Bone marrow (tissue), 2 donors: ENCODE measurements around the gene TSPAN18.
A peak's percentile ranks its signal among the peaks of the same experiment; 100 is the strongest.

ENCODE experiments used
- DNase-seq, 2 donors: peaks; one replicate each; lab custom pipeline; 2025; lab: John Stamatoyannopoulos, UW

TSPAN18 gene

DNA sequence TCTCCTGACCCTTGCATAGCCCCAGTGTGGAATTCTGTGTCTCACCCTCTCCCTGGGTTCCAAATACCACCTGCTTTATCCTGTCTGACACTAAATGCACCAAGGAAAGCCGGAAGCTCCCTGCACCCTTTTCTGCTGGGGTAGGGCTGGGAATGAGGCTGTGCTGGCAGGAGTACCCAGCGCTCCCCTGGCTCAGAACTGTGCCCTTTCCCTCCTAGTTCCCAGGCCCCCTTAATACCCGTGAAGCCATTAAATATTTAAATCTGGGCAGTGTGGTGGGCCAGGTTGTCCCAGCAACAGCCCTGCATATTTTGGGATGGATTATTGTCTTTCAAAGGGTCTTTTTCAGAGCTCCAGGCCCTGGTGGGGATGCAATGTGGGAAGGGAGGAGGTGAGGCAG lies 160.9 kb downstream of the TSPAN18 start:
- DNase-seq, result no peak

DNA sequence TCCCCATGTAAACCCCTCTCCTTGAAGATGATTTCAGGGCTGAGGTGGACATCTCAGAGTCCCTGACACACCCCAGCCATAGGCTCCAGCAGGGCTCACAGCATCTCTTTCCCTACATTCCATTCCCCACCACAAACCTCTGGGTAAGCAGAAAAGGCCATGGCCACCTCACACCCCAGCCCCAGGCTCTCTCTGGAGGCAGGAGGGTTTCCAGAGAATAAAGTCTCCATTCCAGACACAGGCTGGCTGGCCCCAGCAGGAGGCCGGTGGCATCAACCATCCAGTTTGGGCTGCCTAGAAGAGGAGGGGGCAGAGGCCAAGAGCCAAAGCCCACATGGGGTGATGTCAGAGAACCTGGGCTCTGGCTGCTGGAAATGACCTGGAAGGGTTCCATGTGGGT lies 162.5 kb downstream of the TSPAN18 start:
- no peak for DNase-seq

DNA sequence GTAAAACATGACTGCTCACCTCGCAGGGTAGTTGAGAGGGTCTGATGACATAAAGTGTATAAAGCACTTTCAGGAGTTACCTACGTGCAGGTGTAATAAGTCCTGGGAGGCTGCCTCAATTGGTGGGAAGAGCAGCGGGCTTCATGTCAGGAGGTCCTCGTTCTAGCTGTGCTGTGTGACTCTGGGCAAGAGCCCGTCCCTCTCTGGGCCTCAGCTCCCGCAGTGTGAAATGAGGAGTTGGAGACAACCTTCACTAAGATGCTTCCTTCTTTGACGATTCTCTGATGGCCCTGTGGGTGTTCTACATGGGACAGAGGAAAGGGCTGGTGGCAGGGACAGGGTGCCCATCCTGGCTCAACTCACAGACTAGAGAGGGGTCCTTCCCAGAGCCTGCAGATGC lies 166.1 kb downstream of the TSPAN18 start:
- no peak for DNase-seq

DNA sequence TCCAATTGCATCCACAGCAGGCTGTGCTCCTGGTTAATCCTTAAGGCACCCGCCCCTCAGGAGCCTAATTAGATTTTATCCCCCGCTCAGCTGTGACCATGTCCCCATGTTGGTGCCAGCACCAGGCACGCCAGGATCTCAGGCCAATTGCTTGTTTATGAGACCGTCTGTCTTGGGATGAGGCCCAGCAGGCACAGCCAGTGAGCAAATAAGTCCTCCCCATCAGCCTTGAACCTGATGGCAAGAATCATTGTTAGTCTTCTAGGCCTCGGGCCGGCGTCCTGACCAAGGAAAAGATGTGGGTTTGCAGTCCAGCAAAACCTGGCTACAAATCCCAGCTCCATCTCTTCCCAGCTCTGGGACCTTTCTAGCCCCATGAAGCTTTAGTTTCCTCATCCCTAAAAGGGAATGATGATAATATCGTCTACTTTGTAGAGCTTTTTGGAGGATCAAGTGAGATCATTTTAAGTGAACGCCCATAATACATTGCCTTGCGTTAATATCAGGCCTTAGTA lies 166.6 kb downstream of the TSPAN18 start:
- no peak for DNase-seq

DNA sequence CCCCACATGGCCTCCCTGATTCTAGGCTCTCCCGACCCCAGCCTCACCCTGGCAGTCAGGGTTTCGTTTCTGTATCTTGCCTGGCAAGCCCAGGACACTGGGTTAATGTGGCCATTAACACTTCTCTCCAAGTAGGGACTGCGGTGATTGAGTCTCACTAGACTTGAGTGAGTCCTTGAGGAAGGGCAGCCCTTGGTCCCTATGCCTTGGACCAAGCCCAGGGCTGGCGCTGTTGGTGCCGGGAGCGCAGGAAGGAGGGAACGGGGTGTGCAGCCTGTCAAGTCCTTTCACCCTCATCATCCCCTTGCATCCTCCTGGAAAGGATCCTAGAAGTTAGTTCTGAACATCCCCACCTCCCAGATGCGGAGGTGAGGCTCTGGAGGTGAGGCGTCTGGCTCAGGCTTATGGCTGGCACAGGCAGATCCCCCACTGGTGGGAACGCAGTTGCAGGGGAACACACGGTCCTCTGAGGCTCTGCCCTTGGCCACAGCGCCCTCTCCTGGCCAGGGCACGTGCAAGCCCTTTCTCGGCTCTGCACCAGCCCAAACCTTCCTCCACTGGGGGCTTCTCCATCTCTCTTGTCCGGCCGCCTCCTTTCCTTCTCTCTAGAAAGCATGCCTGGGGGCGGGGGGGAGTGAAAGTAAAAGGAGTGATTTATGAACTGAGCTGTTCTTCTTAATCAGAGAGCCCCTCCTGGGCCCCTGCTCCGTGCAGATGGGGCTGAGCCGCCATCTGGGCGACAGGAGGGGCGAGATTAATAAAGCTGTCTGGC lies 167.3 kb downstream of the TSPAN18 start:
- DNase-seq, result peak; percentile 6 to 27

DNA sequence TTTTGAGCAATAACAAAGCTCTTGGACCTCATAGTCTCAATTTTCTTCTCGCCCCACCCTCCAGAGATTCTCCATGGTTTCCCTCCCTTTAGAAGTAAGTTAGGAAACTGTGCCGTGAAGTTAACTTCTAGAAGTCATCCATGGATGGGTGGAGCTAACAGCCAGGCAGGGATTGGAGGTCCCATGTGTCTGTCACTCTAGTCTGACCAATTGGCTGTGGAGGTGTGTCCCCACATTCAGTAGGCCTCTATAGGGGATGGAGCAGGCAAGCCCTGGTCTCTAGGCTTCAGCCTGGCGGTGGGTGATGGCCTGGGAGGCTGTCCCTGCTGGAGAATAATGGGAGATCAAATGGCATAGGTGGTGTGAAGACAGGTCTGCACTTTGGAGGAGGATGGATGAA lies 173.2 kb downstream of the TSPAN18 start:
- DNase-seq, result peak in 1 of 2 donors; percentile 1

DNA sequence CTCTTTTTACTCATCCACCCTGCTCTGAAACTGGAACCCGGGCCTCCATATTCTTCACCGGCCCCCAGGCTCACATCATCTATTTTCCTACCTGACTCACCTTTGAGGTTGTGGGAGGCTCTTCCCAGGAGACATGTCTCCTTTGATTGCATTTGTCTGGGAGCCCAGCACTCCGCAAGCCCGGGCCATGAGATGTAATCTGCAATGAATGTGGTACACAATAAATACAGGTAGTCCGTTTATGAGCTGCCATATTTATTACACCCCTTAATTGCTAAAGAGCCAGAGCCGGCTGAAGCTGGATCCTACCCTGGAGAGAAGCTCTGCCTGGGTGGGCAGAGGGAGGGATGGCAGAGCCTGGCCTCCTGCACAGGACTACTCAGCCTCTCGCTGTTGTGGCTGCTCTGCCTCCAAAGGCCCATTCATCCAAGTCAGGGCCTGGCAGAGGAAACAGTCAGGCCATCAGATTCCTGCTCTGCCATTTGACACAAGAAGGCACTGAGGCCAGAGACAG lies 174.4 kb downstream of the TSPAN18 start:
- no peak for DNase-seq

DNA sequence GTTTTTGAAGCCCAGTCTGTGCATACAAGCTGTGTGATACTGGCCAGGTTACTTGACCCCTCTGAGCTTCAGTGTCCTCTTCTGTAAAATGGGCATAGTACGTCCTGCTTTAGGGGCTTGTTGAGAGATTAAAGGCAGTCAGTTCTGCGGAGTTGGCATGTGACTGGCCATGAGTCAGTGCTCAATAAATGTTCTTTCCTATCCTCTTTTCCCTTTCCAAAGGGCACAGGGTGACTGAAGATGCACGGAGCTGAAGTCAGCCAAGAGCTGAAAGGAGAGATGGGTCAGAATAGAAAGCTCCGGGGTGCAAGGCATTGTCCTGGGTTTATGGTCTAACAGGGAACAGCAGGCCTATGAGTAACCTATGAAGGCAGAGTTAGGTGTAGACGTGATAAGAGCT lies 175.0 kb downstream of the TSPAN18 start:
- no peak for DNase-seq

DNA sequence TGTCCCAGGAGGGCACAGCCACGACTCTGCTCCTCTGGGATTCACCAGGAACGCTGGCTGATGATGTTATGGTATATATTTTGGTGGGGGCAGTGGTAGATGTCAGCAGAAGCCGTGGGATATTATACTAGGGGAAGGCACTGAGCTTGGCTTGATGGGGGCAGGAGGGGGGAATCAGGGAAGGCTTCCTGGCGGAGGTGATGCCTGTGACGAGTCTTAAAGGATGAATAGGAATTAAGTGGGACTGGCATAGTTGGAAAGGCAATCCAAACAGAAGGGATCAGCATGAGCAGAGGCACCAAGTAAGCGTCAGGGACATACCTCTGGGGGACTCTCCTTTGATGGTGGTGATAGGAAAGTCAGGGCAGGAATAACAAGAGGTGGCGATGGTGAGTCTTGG lies 176.3 kb downstream of the TSPAN18 start:
- DNase-seq, result no peak

DNA sequence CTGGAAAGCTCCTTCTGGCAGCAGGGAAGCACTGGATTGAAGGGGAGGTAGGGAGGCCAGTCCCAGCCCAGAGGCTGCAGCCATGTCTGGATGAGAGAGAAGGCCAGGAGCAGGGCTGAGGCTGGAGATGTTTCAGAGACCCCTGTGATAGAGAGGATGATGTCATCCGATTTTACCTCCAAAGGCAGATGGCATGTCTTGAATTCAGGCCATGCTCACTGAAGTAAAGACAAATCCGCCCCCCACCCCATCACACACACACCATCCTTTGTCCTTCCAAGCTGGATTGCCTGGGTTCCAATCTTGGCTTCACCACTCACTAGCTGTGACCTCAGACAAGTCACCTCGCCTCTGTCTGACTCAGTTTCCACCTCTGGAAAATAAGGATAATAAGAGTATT lies 176.8 kb downstream of the TSPAN18 start:
- no peak for DNase-seq

DNA sequence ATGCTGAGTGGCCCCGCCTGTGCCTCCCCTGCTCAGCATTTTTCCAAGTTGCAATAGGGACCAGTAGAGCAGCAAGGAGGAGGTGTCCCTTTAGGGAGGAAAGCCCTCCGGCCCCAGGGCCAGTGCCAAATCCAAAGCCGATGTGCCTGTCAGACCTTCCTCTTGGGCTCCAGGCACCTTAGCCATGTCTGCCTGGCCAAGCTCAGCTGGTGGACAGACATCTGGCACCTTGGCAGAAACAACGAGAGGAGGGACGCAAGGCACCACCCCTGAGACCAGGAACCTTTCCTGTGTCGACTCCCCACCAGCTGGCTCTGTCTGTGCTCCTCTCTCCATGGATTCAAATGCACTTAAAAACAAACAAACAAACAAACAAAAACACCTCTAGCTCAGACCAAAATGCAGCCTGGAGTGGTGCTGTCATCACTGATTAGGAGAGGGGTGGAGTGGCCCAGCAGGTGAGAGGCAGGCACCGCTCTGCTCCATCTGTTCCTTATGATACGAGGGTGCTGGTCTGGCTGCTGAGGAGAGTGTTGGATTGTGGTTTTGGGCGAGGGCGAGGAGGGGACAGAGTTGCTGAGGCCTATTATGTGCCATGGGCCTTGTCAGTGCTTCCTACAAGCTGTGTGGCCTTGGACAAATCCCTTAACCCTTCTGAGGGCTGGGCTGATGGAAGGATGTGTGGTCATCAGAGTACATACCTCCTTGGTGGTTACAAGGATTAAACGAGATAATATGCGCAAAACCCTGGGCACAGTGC lies 177.7 kb downstream of the TSPAN18 start:
- no peak for DNase-seq

DNA sequence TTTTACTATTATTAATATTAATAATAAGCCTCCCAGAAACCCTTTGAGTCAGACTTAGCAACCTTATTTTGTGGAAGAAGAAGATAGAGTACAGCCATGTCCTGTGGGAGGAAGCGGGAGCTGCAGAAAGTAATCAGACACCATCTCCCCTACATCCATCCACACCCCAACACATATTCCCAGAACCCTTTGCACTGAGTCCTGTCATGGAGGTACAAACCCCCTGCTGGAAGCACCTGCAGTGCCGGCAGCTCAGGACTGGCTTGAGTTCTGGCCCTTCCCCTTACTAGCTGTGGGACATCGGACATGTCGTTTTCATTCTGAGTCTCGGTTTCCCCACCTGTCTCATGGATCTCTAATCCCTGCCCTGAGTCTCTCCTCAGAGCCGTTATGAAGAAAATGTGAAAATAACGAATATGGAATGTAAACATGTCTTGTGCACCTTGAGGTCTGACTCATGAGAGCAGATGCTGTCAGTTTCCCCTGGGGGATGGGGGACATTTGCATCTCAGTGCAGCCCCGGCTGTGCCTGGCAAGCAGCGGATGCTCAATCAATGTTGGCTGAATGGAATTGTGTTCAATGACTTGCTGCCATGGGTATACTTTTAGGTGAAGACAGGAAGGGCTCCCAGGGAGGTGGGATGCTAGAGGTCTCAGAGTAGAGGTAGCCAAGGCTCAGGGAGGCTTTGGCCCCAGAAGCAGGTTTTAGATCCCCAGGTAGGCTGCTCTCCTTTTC lies 178.5 kb downstream of the TSPAN18 start:
- DNase-seq, result no peak

DNA sequence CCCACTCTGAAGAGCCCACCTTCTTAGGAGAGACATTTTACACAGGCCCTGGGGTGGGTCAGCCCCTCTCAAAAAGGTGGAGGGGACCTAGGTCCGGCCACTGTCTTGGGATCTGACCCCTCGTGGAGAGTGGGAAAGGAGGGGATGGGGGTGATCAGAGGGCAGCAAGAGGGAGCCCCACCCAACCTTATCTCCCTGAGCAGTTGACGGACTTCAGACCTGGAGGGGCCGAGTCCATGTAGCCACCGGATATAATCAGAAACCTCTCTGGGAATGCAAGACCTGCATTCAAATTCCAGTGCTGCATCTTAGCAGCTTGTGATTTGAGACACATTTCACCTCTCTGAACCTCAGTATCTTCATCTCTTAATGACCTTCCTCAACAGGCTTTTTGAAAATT lies 179.9 kb downstream of the TSPAN18 start:
- no peak for DNase-seq

DNA sequence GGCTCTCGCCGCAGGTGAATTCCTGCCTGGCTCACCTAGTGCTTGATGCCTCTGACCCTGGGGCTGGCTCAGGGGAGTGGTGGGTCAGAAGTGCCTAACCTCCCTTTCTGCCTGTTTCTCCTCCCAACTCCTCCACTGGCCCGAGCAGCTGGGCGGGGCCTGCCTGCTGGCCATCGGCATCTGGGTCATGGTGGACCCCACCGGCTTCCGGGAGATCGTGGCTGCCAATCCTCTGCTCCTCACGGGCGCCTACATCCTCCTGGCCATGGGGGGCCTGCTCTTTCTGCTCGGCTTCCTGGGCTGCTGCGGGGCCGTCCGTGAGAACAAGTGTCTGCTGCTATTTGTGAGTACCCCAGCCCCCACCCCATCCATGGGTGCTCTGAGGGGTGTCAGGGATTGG lies 182.8 kb downstream of the TSPAN18 start:
- no peak for DNase-seq

DNA sequence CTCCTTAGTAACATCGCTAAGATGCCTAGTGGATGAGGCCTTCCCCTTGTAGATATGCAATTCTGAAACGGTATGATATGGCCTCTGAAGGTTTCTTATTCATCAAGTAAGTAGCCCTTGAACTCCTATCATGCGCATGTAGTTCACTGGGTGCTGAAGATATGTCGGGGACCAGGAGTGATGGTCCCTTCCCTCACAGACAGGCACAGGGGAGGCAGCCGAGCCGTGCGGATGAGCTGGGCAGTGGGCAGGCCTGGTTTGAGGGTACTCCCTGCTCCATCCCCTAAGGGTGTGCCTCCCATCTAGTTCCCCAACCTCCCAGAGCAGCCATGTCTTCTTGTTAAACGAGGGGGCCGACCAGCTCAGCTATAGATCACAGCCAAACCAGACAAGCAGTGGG lies 183.8 kb downstream of the TSPAN18 start:
- no peak for DNase-seq

DNA sequence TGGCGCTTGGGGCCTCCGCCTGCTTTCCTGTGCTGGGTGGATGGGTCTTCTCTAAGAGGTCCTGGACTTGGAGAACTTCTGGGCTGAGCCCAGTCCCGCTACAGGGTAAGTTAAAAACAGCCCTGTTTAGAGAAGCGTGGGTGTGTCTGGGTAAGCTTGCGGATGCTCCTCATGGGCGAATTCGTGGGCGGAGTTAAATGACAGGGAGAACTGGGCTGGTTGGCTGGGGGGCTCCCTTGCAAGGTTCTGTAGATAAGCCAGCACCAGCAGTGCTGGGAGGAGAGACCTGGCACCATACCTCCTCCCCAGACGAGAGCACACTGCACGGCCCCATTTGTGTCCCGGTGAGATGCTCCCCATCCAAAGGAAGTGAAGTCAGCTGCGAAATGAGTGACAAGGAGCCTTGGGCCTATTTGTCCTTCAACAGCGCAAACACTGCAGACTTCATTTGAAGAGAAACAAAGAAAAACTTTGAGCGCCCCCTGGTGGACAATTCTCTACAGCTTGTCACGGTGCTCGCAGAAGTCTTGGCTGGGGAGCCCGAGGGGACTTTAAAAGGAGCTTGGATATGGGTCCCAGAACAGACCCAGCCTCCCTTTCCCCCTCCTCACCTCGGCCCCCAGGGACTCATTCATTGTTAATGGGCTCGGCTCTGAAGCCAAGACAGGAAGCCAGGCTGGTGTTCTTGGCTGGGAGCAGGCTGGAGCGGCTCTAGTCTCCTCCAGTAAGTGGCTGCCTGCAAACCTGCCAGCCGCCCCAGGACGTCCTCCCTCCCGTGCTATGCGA lies 184.5 kb downstream of the TSPAN18 start:
- peak; percentile 39 to 61 for DNase-seq

DNA sequence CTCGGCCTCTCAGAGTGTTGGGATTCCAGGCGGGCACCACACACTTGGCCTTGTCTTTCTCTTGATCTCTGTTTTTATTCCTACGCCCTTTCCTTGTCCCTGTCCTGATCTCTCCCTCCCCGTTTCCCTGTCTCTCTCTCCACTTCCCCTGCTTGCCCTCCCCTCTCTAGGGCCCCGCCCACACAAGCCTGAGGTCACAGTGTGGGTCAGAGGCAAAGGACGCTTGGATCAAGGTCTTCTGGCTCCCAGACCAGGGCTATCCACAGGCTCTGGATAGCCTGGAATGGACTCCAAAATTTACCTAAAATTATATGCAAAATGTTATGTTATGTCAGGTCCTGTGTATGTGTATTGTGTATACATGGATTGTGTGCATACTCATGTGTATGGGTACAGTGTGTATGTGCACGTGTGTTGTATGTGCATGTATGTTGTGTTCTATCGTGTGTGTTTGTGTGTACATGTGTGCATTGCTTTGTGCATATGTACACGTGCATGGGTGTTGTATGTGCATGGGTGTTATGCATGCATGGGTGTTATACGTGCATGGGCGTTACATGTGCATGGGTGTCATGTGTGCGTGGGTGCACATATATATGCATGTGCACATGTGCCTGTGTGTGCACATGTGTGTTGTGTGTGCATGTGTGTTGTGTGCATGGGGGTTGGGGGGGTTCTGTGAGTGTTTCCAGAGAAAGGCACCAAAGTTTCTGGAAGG lies 185.7 kb downstream of the TSPAN18 start:
- no peak for DNase-seq

DNA sequence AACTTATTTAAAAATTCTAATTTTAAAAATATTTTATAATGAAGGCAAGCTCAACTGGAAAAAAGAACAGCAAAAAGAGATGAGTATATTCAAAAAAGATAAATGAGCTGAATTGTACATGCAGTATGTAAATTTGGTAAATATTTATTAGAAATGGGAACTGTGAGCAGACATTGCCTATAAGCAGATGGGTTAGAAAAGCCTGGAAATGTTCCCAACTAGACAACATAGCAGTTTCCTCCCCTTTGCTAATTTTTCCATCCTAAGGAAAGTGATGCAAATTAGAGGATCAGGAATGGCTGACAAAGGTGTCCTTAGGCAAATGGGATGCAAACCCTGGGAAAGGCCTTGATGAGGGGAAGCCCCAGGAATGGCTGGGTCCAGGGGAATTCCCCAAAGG lies 186.7 kb downstream of the TSPAN18 start:
- no peak for DNase-seq

DNA sequence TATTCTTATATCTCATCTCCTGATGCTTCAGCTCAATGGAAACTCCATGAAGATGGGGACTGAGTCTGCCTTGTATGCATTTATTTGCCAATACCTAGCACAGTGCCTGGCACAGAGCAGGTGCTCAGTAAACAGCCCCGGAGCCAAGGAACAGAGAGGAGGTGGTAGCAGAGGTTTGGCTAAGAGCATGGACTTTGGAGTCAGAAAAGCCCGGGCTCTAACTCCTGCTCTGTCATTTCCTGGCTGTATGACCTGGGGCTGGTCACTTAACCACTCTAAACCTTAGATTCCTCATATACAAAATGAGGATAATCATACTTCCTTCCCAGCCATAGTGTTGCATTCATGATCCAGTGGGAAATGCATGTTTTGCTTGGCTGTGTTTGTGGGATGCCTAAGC lies 187.3 kb downstream of the TSPAN18 start:
- no peak for DNase-seq

DNA sequence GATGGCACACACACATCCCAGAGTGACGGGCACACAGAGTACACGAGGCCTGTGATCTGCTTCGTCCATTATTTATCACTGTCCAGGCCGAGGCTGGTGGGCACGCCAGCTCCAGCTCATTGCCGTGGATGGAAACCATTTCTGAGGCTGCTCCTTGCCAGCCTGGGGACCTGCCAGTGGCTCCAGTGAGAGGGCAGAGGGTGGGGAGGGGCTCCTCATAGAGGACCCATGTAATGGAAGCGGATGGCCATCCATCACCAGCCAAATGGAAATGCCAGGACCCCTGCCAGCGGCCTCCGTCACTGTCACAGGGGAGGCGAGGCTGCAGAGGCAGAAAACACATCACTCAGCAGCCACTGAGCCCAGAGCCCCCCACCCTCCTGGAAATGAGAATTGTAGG lies 188.2 kb downstream of the TSPAN18 start:
- no peak for DNase-seq

DNA sequence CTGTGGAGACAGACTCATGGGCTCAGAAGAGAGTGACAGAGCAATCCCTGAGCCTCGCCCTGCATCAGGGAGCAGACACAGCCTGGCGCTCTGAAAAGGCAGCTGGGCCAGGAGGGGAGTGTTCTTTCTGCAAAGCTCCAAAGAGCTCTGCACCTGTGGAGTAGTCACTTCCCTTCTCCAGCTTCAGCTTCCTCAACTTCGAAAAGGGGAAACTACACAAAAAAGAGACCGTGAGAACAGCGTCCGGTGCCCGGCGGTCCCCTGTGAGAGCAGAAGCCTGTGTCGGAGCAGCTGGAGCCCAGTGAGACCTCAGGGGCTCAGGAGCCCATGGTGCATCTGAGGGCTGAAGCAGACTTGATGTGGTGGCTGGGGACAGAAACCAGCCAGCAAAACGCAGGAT lies 188.9 kb downstream of the TSPAN18 start:
- DNase-seq, result peak; percentile 5 to 73
